NB4 (cell line): Measurements from ENCODE around the gene EEF2KMT.
"Not testable (repeated sequence)": the region's sequence is repeated elsewhere in the genome, so short reads cannot be mapped to it uniquely, and the experiment has no call there.

Experiments used
- DNase-seq: peaks from one replicate; pipeline ENCODE4 v3.0.0; 2010; ENCODE audit warnings: low read depth
- H3K4me3 ChIP-seq: one replicate; pipeline ENCODE4 v1.5.1; 2011; ENCODE audit warnings: mild to moderate bottlenecking, low read depth, low read length, moderate library complexity
- CTCF ChIP-seq: IDR thresholded peaks from one replicate; pipeline ENCODE4 v1.5.1; 2012; ENCODE audit warnings: low read depth, low read length
- MAX ChIP-seq: IDR thresholded peaks from 2 replicates; pipeline ENCODE4 v1.6.1; 2011; ENCODE audit warnings: low read depth, low read length
- MYC ChIP-seq: IDR thresholded peaks from 2 replicates; pipeline ENCODE4 v1.6.1; 2011; ENCODE audit warnings: low read depth, low read length
- POLR2A ChIP-seq: IDR thresholded peaks from 2 replicates; pipeline ENCODE4 v1.6.1; 2011; ENCODE audit warnings: mild to moderate bottlenecking; ENCODE audit not compliant: insufficient read length; ENCODE audit errors: extremely low read depth

The EEF2KMT gene

GRCh38 chr16:5084802-5085201, 12.8 kb downstream of the EEF2KMT start:
- H3K4me3 ChIP-seq: not testable (repeated sequence)
- TF ChIP-seq CTCF: peak; percentile 60
- DNase-seq: peak; percentile 66

GRCh38 chr16:5084099-5084731, 13.4 kb downstream of the EEF2KMT start:
- not testable (repeated sequence) for DNase-seq, H3K4me3 ChIP-seq

GRCh38 chr16:5083646-5084045, 13.9 kb downstream of the EEF2KMT start:
- not testable (repeated sequence) for H3K4me3 ChIP-seq, DNase-seq

- not testable (repeated sequence) for H3K4me3 ChIP-seq, DNase-seq
Observed at GRCh38 chr16:5080996-5081395, 16.6 kb downstream of the EEF2KMT start.

- not testable (repeated sequence) for H3K4me3 ChIP-seq
- peak; percentile 51 for DNase-seq
Observed at GRCh38 chr16:5080461-5080860, 17.1 kb downstream of the EEF2KMT start.

- H3K4me3 ChIP-seq: no peak overlapping the region
- DNase-seq: no peak
- TF ChIP-seq POLR2A: no peak
- no peak for TF ChIP-seq CTCF
- no peak for TF ChIP-seq MAX
- TF ChIP-seq MYC: no peak
Observed at GRCh38 chr16:5078626-5079025, 19.0 kb downstream of the EEF2KMT start.

GRCh38 chr16:5077304-5077703, 20.3 kb downstream of the EEF2KMT start:
- no peak overlapping the region for H3K4me3 ChIP-seq
- DNase-seq: no peak
- TF ChIP-seq MAX (no peak), CTCF (no peak), MYC (no peak), POLR2A (no peak)

- TF ChIP-seq MYC (no peak), CTCF (no peak), POLR2A (no peak), MAX (no peak)
- H3K4me3 ChIP-seq: no peak overlapping the region
- DNase-seq: peak; percentile 29
Observed at GRCh38 chr16:5075637-5076036, 22.0 kb downstream of the EEF2KMT start.

GRCh38 chr16:5073771-5074170, 23.8 kb downstream of the EEF2KMT start:
- not testable (repeated sequence) for DNase-seq, H3K4me3 ChIP-seq
